Measurements from ENCODE around the gene CCDC141. TPM values are rescaled to one million over a fixed set of nuclear protein-coding genes. Genes with fewer than 3 reads are reported as not detected.

CCDC141 gene
- total RNA-seq, 3 donors from 2014 or later (not counting 1 experiment from before 2014, with no cell fraction given), result 2.0 to 3.1 (median 2.0) TPM

DNA sequence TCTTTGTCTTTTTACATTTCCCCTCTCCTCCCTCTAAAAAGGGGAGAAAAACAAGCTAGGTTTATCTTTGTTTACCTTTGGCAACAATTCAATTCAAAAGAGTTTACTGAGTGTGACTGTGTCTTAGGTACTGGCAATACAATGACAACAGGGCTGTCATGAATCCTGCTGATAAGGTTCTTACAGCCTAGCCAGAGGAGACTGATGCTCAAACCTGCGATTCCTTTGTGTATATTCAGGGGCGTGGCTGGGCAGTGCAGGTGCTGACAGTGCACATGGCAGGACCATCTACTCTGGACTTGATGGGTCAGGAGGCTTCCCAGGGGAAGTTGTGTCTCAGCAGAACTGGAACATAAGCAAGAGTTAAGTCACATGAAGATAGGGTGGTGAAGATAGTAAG lies 219.5 kb downstream of the CCDC141 start:
- Histone ChIP-seq H3K27me3 (ENCODE audit: control insufficient read depth, insufficient read depth, low read length) (no peaks in the 10 kb centered on the region), H3K4me1 (ENCODE audit: control insufficient read depth, insufficient read depth, low read length) (no peaks in the 10 kb centered on the region), H3K27ac (ENCODE audit: low read length) (no peak overlapping the region), H3K4me3 (ENCODE audit: low read length) (no peak overlapping the region), H3K9me3 (ENCODE audit: control insufficient read depth, insufficient read depth, low read length) (no peaks in the 10 kb centered on the region), H3K36me3 (ENCODE audit: control insufficient read depth, insufficient read depth, low read length) (no peaks in the 10 kb centered on the region)
- no peaks in the 10 kb centered on the region for H3K4me1 Mint-ChIP-seq
- no peak overlapping the region for H3K4me3 Mint-ChIP-seq
- no peak for TF ChIP-seq CTCF (IDR thresholded peaks at IDR 0.05)
- no peaks in the 10 kb centered on the region for H3K27me3 Mint-ChIP-seq (ENCODE audit: low read depth in 2 of 2)
- ATAC-seq (no peak), DNase-seq (no peak)
- no peaks in the 10 kb centered on the region for H3K36me3 Mint-ChIP-seq
- H3K9me3 Mint-ChIP-seq, result no peaks in the 10 kb centered on the region
- no peak overlapping the region for H3K27ac Mint-ChIP-seq
- intact Hi-C loops (cut with micrococcal nuclease), result no loop called here
- 92% methylated on average over 2 of the region's 2 CpGs for WGBS (ENCODE audit: insufficient coverage)

GRCh38 chr2:178829981-178830380 lies 220.0 kb downstream of the CCDC141 start:
- Histone ChIP-seq H3K27me3 (ENCODE audit: control insufficient read depth, insufficient read depth, low read length) (no peaks in the 10 kb centered on the region), H3K36me3 (ENCODE audit: control insufficient read depth, insufficient read depth, low read length) (no peaks in the 10 kb centered on the region), H3K4me1 (ENCODE audit: control insufficient read depth, insufficient read depth, low read length) (no peaks in the 10 kb centered on the region), H3K27ac (ENCODE audit: low read length) (no peak overlapping the region), H3K9me3 (ENCODE audit: control insufficient read depth, insufficient read depth, low read length) (no peaks in the 10 kb centered on the region), H3K4me3 (ENCODE audit: low read length) (no peak overlapping the region)
- TF ChIP-seq CTCF (IDR thresholded peaks at IDR 0.05), result no peak
- Mint-ChIP-seq H3K36me3 (no peaks in the 10 kb centered on the region), H3K4me1 (no peaks in the 10 kb centered on the region), H3K4me3 (no peak overlapping the region), H3K9me3 (no peaks in the 10 kb centered on the region), H3K27me3 (ENCODE audit: low read depth in 2 of 2) (no peaks in the 10 kb centered on the region), H3K27ac (no peak overlapping the region)
- 81% methylated on average over 3 of the region's 3 CpGs for WGBS (ENCODE audit: insufficient coverage)
- no peak for ATAC-seq
- DNase-seq, result no peak
- intact Hi-C loops (cut with micrococcal nuclease), result no loop called here

DNA sequence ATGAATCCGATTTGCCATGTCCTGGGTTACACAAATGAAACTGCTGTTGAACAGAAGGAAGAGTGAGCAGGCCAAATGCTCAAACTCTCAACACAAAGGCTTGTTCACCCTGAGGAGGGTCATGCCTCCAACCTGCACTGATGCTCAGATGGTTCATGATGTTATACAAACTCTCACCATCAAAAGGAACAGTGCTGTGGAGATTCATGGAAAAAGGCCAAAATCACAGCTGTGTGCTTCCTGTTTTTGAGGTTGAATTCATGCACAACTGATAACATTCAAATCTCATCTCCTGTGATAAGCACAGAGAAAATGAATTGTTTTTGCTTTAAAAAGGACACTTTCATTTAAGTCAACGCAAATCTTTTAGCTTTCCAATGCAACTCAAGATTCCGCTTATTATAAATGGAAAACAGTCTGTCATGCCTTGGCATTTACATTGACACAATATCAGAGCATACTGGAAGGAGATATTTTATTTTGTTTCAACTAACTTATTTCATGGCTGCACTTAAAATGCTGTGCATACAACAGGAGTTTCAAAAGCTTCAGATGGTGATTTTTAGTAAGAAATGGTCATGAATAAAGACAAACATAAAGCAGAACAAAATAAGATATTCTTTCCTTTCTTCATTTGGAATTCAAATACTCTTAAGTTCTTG lies 220.5 kb downstream of the CCDC141 start:
- WGBS (ENCODE audit: insufficient coverage), result 83% methylated on average over 3 of the region's 3 CpGs
- Mint-ChIP-seq H3K27ac (no peak overlapping the region), H3K36me3 (no peaks in the 10 kb centered on the region), H3K4me3 (no peak overlapping the region), H3K9me3 (no peaks in the 10 kb centered on the region), H3K27me3 (ENCODE audit: low read depth in 2 of 2) (no peaks in the 10 kb centered on the region), H3K4me1 (no peaks in the 10 kb centered on the region)
- Histone ChIP-seq H3K4me1 (ENCODE audit: control insufficient read depth, insufficient read depth, low read length) (no peaks in the 10 kb centered on the region), H3K9me3 (ENCODE audit: control insufficient read depth, insufficient read depth, low read length) (no peaks in the 10 kb centered on the region), H3K4me3 (ENCODE audit: low read length) (no peak overlapping the region), H3K36me3 (ENCODE audit: control insufficient read depth, insufficient read depth, low read length) (no peaks in the 10 kb centered on the region), H3K27ac (ENCODE audit: low read length) (no peak overlapping the region), H3K27me3 (ENCODE audit: control insufficient read depth, insufficient read depth, low read length) (no peaks in the 10 kb centered on the region)
- DNase-seq, result peak in 1 of 2 donors; percentile 12
- intact Hi-C loops (cut with micrococcal nuclease), result no loop called here
- no peak for TF ChIP-seq CTCF (IDR thresholded peaks at IDR 0.05)
- ATAC-seq, result no peak

- intact Hi-C loops (cut with micrococcal nuclease), result no loop called here
- 93% methylated on average over 2 of the region's 4 CpGs for WGBS (ENCODE audit: insufficient coverage)
- Mint-ChIP-seq H3K4me3 (no peak overlapping the region), H3K4me1 (no peaks in the 10 kb centered on the region), H3K9me3 (no peaks in the 10 kb centered on the region), H3K27me3 (ENCODE audit: low read depth in 2 of 2) (no peaks in the 10 kb centered on the region), H3K36me3 (no peaks in the 10 kb centered on the region), H3K27ac (no peak overlapping the region)
- H3K9me3 ChIP-seq (ENCODE audit: control insufficient read depth, insufficient read depth, low read length), result no peaks in the 10 kb centered on the region
- no peaks in the 10 kb centered on the region for H3K27me3 ChIP-seq (ENCODE audit: control insufficient read depth, insufficient read depth, low read length)
- no peaks in the 10 kb centered on the region for H3K4me1 ChIP-seq (ENCODE audit: control insufficient read depth, insufficient read depth, low read length)
- no peak for DNase-seq
- no peak for ATAC-seq
- no peak for TF ChIP-seq CTCF (IDR thresholded peaks at IDR 0.05)
- no peak overlapping the region for H3K4me3 ChIP-seq (ENCODE audit: low read length)
- no peaks in the 10 kb centered on the region for H3K36me3 ChIP-seq (ENCODE audit: control insufficient read depth, insufficient read depth, low read length)
- no peak overlapping the region for H3K27ac ChIP-seq (ENCODE audit: low read length)
Measured at GRCh38 chr2:178828486-178828881, 221.5 kb downstream of the CCDC141 start.

All from natural killer cell (primary cell).